Measurements from ENCODE around the gene DNMBP.
"Not testable (repeated sequence)": the region's sequence is repeated elsewhere in the genome, so short reads cannot be mapped to it uniquely, and the experiment has no call there.

DNMBP gene

DNA sequence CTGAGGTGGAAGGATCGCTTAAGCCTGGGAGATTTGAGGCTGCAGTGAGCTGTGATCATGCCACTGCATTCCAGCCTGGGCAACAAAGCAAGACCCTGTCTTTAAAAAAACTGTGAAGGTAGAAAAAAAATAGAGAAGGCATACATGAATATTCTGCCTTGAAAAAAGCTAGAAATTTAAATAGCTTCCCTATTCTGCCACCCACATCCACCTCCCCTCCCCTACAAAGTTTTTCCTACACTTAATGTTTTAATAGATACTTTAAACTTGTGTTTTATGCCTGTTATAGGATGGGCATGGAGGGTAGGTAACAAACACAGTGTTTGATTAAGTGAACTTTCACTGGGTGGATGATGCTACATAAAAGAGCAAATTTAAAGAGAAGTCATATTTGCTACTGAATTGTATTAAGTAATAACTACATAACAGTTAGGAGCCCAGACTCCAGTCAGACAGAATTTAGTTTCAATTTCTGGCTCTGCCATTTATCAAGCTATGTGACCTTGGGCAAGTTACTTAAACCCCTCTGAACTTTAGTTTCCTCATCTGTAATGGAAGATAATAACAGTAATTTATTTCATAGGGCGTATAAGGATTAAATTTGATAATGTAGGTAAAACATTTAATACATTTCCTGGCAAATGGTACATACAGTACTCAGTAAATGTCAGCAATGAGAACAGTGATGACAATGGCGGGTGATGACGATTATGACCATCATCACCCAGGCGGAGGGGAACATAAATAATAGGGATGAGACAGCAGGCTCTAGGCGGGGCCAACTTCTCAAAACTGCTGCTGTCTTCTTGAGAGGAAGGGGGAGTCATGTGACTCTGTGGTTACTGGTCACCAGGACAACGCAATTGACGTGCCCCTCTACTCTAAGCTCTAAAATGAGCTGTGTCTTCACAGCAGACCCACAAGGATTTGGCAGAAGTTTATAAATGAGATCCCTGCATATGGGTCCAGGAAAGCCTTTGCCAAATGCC is 15.8 kb downstream of the DNMBP start:
- H3K4me3 ChIP-seq (ENCODE audit: control insufficient read depth, low read depth, low read length), result no peak overlapping the region
- TF ChIP-seq, protein P1, sequence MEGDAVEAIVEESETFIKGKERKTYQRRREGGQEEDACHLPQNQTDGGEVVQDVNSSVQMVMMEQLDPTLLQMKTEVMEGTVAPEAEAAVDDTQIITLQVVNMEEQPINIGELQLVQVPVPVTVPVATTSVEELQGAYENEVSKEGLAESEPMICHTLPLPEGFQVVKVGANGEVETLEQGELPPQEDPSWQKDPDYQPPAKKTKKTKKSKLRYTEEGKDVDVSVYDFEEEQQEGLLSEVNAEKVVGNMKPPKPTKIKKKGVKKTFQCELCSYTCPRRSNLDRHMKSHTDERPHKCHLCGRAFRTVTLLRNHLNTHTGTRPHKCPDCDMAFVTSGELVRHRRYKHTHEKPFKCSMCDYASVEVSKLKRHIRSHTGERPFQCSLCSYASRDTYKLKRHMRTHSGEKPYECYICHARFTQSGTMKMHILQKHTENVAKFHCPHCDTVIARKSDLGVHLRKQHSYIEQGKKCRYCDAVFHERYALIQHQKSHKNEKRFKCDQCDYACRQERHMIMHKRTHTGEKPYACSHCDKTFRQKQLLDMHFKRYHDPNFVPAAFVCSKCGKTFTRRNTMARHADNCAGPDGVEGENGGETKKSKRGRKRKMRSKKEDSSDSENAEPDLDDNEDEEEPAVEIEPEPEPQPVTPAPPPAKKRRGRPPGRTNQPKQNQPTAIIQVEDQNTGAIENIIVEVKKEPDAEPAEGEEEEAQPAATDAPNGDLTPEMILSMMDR (IDR thresholded peaks at IDR 0.05; ENCODE audit: control insufficient read depth, insufficient read depth, low read depth, low read length, missing control alignments), result no peak
- DNase-seq (ENCODE audit: low read depth), result no peak

DNA sequence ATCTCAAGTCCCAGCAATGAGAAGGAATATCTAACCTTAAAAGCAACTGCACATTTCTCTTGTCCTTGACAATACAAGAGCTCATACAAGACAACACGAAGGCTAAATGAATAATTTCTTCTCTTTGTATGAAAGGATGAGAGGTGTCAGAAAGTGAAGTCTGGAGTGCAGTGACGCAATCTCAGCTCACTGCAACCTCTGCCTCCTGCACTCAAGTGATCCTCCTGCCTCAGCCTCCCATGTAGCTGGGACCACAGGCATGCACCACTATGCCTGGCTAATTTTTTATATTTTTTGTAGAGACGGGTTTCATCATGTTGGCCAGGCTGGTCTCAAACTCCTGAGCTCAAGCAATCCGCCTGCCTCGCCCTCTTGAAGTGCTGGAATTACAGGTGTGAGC is 24.1 kb downstream of the DNMBP start:
- H3K4me3 ChIP-seq (ENCODE audit: control insufficient read depth, low read depth, low read length); DNase-seq (ENCODE audit: low read depth): not testable (repeated sequence)

DNA sequence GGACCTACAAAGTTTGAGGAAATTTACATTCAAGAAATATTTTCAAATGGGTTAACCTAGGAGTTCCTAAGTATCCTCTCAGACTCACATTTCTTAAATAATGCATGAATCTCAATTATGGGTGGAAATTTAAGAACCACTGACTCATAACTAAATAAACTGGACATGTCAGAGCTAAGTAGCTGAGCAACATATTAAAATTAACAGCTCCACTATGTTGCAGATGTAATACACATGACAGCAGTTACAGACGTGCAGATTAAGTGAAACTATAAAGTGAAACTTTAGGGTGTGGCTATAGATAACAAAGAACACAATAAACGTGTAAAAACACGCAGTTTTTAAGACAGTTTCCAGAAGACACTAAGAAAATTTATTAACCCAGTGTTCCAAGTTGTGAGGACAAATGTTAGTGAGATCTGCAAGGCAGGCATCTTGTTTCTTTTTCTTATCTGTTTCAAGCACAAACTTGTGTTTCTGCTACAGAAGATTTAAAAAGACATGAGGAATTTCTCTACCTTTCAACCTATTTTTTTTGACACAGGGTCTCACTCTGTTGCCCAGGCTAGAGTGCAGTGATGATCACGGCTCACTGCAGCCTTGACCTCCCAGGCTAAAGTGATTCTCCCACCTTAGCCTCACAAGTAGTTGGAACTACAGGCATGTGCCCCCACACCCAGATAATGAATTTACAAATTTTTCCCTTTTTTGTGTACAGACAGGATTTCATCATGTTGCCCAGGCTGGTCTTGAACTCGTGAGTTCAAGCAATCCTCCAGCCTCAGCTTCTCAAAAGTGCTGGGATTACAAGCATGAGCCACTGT is 25.3 kb downstream of the DNMBP start:
- no peak for DNase-seq (ENCODE audit: low read depth)
- H3K4me3 ChIP-seq (ENCODE audit: control insufficient read depth, low read depth, low read length), result no peak overlapping the region
- TF ChIP-seq, protein P1 (IDR thresholded peaks at IDR 0.05; ENCODE audit: control insufficient read depth, insufficient read depth, low read depth, low read length, missing control alignments), result no peak

DNA sequence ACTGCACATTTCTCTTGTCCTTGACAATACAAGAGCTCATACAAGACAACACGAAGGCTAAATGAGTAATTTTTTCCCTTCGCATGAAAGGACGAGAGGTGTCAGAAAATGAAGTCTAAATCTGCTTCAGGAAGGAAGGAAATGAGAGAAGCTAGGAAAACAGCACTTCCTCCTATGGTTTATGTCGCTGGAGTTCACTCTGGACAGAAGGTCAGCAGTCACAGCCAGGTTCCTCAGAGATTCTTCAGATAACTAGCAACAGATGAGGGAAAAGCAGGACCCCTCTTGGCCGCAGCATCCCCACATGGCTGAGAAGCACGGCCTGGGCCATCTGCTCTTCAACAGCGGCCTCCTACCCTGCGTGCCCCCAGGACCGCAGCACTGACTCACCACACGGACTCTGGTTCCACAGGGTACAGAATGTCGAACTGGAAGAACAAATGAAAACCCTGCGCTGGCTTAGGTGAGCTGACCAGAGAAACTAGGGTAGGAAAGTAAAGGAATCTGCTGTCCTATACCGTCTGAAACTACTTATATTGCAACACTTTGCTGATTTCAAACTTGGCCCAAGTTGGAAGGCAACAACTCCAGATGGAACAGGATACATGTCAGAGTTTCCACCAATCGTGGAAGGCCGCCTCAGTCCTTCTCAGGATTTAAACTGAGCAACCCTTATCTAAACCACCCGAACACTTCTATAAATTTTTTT is 26.3 kb downstream of the DNMBP start:
- DNase-seq (ENCODE audit: low read depth), result no peak
- H3K4me3 ChIP-seq (ENCODE audit: control insufficient read depth, low read depth, low read length), result no peak overlapping the region; the same call in 1 of the 2 replicates
- TF ChIP-seq, protein P1 (IDR thresholded peaks at IDR 0.05; ENCODE audit: control insufficient read depth, insufficient read depth, low read depth, low read length, missing control alignments), result no peak

DNA sequence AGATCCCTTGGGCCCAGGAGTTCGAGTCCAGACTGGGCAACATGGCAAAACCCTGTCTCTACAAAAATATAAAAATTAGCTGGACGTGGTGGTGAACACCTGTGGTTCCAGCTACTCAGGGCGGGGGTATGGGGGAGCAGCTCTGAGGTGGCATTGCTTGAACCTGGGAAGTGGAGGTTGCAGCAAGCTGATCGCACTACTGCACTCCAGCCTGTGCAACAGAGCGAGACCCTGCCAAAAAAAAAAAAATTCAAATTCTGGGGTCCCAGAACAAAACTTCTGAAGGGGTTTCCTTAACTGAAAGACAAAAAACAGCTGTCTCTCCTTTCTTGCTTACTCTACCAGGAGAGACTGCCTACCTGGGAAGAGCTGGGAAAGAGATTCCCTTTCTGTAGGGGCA is 27.0 kb downstream of the DNMBP start:
- DNase-seq (ENCODE audit: low read depth), result no peak
- H3K4me3 ChIP-seq (ENCODE audit: control insufficient read depth, low read depth, low read length), result no peak overlapping the region
- TF ChIP-seq, protein P1 (IDR thresholded peaks at IDR 0.05; ENCODE audit: control insufficient read depth, insufficient read depth, low read depth, low read length, missing control alignments), result no peak

DNA sequence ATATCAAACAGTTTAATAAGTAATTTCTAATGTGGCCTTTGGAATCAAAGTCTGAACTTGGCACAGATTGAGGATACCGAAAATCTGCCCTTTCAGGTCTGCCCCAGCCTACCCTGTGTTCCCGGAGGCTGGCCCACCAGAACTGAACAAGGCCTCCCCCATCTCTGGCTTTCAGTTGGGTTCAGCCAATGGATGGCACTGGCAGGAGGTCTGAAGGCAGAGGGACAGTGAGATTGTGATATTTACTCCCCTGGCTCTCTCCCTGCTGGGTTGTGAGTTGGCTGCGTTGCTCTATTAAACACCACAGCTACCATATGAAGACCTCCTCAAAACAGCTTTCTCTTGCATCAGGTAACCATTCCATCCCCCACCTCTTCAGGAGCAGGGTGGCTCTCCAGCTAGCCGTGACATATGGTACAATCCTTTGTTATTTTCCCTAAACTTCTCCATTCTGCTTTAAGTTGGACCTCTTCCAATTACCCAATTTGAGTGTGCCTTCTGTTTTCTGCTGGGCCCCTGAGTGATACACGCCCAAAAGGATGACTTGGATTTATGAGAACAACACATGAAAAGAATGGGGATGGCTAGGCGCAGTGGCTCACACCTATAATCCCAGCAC is 28.1 kb downstream of the DNMBP start:
- H3K4me3 ChIP-seq (ENCODE audit: control insufficient read depth, low read depth, low read length), result no peak overlapping the region
- TF ChIP-seq, protein P1 (IDR thresholded peaks at IDR 0.05; ENCODE audit: control insufficient read depth, insufficient read depth, low read depth, low read length, missing control alignments), result no peak
- DNase-seq (ENCODE audit: low read depth), result no peak
